ENCODE data around the gene GSG1. TPM values are rescaled to one million over a fixed set of nuclear protein-coding genes. Genes with fewer than 3 reads are reported as not detected.

The GSG1 gene
- total RNA-seq, 2 donors from 2014 or later = not detected

DNA sequence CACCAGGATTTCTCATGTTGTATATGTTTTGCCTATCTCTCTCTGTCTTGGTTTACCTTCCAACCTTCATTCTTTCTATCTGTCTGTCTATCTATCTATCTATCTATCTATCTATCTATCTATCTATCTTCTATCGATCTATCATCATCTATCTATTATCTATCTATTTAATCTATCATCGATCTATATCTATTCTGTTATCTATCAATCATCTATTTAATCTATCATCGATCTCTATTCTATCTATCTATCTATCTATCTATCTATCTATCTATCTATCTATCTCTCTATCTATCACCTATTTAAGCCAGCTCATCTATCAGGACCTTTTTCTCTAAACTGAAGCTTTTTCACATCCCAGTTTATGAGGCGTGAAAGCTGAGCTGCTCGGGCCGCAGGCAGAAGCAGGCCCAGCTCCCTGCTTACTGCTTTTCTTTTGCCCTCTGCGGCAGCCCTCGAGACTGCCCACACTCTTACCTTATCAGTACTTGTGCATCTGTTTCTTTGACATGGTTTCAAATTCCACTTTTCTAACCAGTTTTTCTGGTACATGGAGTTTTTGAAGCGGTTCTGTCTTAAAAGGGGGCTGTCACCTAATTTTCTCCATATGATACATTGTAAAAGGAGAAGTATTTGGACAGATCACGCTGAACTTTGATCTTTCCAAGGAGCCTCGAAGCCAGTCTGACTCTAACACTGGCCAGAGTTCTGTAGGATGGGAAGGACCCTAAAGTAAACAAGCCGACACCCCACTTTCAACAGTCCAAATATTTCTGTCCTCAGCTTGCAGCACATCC, 44.4 kb upstream of the GSG1 start:
- no peaks in the 10 kb centered on the region for H3K27me3 ChIP-seq
- peaks cover 0 to 11% of the 10 kb centered on the region in 2 donors for H3K4me1 ChIP-seq
- no peak for DNase-seq (ENCODE audit: low spot score)
- H3K36me3 ChIP-seq = no peaks in the 10 kb centered on the region
- no peak overlapping the region for H3K4me3 ChIP-seq
- H3K27ac ChIP-seq = peak overlapping the region in 1 of 2 donors; percentile 80
- no peak for TF ChIP-seq CTCF (IDR thresholded peaks at IDR 0.05)
- H3K9me3 ChIP-seq = no peaks in the 10 kb centered on the region

GRCh38 chr12:13146336-13146938, 43.0 kb upstream of the GSG1 start:
- no peaks in the 10 kb centered on the region for H3K9me3 ChIP-seq
- peaks cover 0 to 11% of the 10 kb centered on the region in 2 donors for H3K4me1 ChIP-seq
- peak; percentile 84 for DNase-seq (ENCODE audit: low spot score)
- TF ChIP-seq CTCF (IDR thresholded peaks at IDR 0.05) = no peak
- no peaks in the 10 kb centered on the region for H3K27me3 ChIP-seq
- H3K27ac ChIP-seq = peak overlapping the region; percentile 35 to 80
- no peaks in the 10 kb centered on the region for H3K36me3 ChIP-seq
- H3K4me3 ChIP-seq = no peak overlapping the region

- Histone ChIP-seq H3K4me1 (peaks cover 0 to 6% of the 10 kb centered on the region in 2 donors), H3K27me3 (no peaks in the 10 kb centered on the region), H3K36me3 (no peaks in the 10 kb centered on the region), H3K4me3 (no peak overlapping the region), H3K9me3 (no peaks in the 10 kb centered on the region), H3K27ac (no peak overlapping the region)
- DNase-seq (ENCODE audit: low spot score) = no peak
- TF ChIP-seq CTCF (IDR thresholded peaks at IDR 0.05) = no peak
These were observed 40.9 kb upstream of the GSG1 start for GRCh38 chr12:13144266-13144828.

GRCh38 chr12:13142747-13143146, 39.3 kb upstream of the GSG1 start:
- H3K4me3 ChIP-seq = no peak overlapping the region
- no peaks in the 10 kb centered on the region for H3K27me3 ChIP-seq
- no peak for DNase-seq (ENCODE audit: low spot score)
- no peaks in the 10 kb centered on the region for H3K36me3 ChIP-seq
- H3K4me1 ChIP-seq = no peaks in the 10 kb centered on the region
- TF ChIP-seq CTCF (IDR thresholded peaks at IDR 0.05) = no peak
- H3K27ac ChIP-seq = no peak overlapping the region
- H3K9me3 ChIP-seq = no peaks in the 10 kb centered on the region

DNA sequence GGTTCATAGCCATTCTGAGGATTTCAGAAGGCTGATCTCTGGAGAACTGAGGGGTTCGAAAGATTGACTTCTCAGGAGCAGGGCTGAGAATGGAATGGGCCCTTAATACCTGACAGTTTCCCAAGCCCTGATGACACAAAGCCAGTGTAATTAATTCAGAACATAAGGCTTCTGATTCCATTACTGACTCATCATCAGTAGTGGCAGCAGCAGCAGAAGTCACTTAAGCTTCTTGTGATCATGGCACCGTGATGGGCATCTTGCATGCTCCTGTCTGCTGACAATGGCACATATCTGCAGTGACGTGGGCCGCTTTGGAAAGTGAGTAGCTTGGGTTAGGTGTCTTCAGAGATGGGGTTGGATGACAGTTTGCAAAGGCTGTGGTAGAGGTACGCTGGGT, 38.2 kb upstream of the GSG1 start:
- Histone ChIP-seq H3K4me3 (no peak overlapping the region), H3K9me3 (no peaks in the 10 kb centered on the region), H3K27me3 (no peaks in the 10 kb centered on the region), H3K4me1 (no peaks in the 10 kb centered on the region), H3K27ac (no peak overlapping the region), H3K36me3 (no peaks in the 10 kb centered on the region)
- DNase-seq (ENCODE audit: low spot score) = no peak
- no peak for TF ChIP-seq CTCF (IDR thresholded peaks at IDR 0.05)
